Prostate gland (tissue), 2 donors: Measurements from ENCODE around the gene LMAN1L.

Experiments used
- POLR2AphosphoS5 ChIP-seq: sonication (generic); formaldehyde crosslinking; IDR thresholded peaks from one replicate; pipeline ENCODE4 v1.6.1; 2017; ENCODE audit warnings: antibody characterized with exemption
- TF ChIP-seq, protein P1 (sequence below), 4 experiments: fragments of 200-600 bp in 2 of 4; fragments of 450-650 bp in 2 of 4; sonication (generic) in 2 of 4; IDR thresholded peaks; 1 replicate in 3 of 4; 2 replicates in 1 of 4; pipeline ENCODE4 v1.5.1; 2016 to 2019; ENCODE audit warnings: antibody characterized with exemption in 4 of 4, mild to moderate bottlenecking in 2 of 4, moderate library complexity in 2 of 4

DNA sequence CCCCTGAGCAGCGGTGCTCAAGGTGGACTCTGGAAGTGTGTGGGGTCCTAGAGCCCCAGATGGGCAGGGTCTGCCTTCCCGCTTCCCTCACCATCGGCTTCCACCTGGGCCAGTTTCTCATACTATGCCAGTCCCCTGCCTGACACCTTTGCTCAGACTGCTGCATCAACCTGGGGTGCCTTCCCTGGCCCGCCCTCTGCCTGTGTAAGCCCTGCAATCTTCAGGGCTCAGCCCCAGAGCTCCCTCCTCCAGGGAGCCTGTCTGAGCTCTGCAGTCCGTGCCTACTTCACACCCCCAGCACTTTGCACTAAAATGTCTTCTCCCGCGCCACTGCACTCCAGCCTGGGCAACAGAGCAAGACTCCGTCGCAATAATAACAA lies 17.7 kb upstream of the LMAN1L start:
- TF ChIP-seq, protein P1, sequence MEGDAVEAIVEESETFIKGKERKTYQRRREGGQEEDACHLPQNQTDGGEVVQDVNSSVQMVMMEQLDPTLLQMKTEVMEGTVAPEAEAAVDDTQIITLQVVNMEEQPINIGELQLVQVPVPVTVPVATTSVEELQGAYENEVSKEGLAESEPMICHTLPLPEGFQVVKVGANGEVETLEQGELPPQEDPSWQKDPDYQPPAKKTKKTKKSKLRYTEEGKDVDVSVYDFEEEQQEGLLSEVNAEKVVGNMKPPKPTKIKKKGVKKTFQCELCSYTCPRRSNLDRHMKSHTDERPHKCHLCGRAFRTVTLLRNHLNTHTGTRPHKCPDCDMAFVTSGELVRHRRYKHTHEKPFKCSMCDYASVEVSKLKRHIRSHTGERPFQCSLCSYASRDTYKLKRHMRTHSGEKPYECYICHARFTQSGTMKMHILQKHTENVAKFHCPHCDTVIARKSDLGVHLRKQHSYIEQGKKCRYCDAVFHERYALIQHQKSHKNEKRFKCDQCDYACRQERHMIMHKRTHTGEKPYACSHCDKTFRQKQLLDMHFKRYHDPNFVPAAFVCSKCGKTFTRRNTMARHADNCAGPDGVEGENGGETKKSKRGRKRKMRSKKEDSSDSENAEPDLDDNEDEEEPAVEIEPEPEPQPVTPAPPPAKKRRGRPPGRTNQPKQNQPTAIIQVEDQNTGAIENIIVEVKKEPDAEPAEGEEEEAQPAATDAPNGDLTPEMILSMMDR (IDR thresholded peaks at IDR 0.05) = no peak
- no peak for TF ChIP-seq POLR2AphosphoS5
